ENCODE data around the gene ZNF579.

DNA sequence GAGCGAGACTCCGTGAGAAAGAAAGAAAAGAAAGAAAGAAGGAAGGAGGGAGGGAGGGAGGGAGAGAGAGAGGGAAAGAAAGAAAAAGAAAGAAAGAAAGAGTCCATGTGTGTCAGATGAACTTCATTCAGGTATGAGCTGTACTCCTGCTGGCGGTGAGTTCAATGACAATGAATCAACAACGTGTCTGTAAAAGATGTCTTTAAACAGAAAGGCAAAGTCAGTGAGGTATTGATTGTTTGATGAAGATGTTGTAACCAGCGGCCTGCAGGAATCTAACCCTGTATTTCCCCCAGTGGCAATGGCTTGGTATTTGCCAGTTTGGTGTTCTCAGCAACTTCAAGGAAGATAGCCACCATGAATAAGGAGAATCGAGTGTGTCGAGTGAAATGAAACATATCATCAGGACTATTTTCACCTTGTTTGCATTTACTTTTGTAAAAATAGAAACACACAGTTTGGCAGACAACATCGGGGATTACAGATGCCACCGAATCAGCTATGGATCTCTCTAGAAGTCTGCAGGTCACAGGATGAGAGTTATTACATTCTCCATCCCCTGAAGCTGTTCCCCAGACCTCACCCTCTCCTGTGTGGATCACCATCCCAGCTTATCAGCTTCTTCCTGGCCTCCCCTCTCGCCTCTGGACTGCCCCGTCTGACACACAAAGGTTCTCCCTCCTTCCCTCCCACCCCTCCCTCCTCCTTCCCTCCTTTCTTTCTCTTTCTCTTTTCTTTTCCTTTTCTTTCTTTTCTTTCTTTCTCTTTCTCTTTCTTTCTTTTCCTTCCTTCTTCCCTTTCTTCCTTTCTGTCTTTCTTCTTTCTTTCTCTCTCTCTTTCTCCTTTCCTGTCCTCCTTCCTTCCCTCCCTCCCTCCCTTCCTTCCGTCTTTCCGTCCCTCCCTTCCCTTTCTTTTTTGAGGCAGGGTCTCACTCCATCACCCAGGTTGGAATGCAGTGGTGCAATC is 27.1 kb downstream of the ZNF579 start:
- TF ChIP-seq EZH2 (IDR thresholded peaks at IDR 0.05; ENCODE audit: borderline replicate concordance, low read length) (no peak), CTCF (conservative IDR thresholded peaks at IDR 0.05 in 1 of 2, IDR thresholded peaks at IDR 0.05 in 1 of 2; ENCODE audit: extremely low read depth in 1 of 2, insufficient read depth in 1 of 2, low read depth in 1 of 2, low read length in 2 of 2) (no peak)

Data from mammary epithelial cell (primary cell).